NCI-H2196 treated with DMSO at 0.1 percent for 48 hours (cell line): ENCODE results near the gene NCBP3.
"Not testable (repeated sequence)": the region's sequence is repeated elsewhere in the genome, so short reads cannot be mapped to it uniquely, and the experiment has no call there.

Experiments
- DNase-seq: peaks from one replicate; lab custom pipeline; 2025; ENCODE audit not compliant: unreplicated experiment; lab: John Stamatoyannopoulos, UW

Gene NCBP3

GRCh38 chr17:3880983-3881382 lies 34.9 kb upstream of the NCBP3 start:
- no peak for DNase-seq

- DNase-seq: no peak
Measured at GRCh38 chr17:3879591-3880417, 33.8 kb upstream of the NCBP3 start.

- no peak for DNase-seq
Measured at GRCh38 chr17:3879186-3879585, 33.1 kb upstream of the NCBP3 start.

GRCh38 chr17:3877220-3877619 lies 31.2 kb upstream of the NCBP3 start:
- no peak for DNase-seq

- no peak for DNase-seq
Measured at GRCh38 chr17:3875317-3875716, 29.3 kb upstream of the NCBP3 start.

GRCh38 chr17:3873862-3874261 lies 27.8 kb upstream of the NCBP3 start:
- DNase-seq: no peak

GRCh38 chr17:3870871-3871306 lies 24.8 kb upstream of the NCBP3 start:
- DNase-seq: no peak

- no peak for DNase-seq
Measured at GRCh38 chr17:3867606-3868005, 21.6 kb upstream of the NCBP3 start.

GRCh38 chr17:3867106-3867505 lies 21.1 kb upstream of the NCBP3 start:
- no peak for DNase-seq

- DNase-seq: no peak
Measured at GRCh38 chr17:3866276-3866675, 20.2 kb upstream of the NCBP3 start.

GRCh38 chr17:3865176-3865575 lies 19.1 kb upstream of the NCBP3 start:
- no peak for DNase-seq

GRCh38 chr17:3864534-3864933 lies 18.5 kb upstream of the NCBP3 start:
- DNase-seq: no peak

GRCh38 chr17:3861761-3862681 lies 16.0 kb upstream of the NCBP3 start:
- DNase-seq: no peak

GRCh38 chr17:3860939-3861700 lies 15.1 kb upstream of the NCBP3 start:
- no peak for DNase-seq

- no peak for DNase-seq
Measured at GRCh38 chr17:3859940-3860339, 13.9 kb upstream of the NCBP3 start.

GRCh38 chr17:3857261-3858105 lies 11.4 kb upstream of the NCBP3 start:
- DNase-seq: no peak

- DNase-seq: not testable (repeated sequence)
Measured at GRCh38 chr17:3854204-3854603, 8.2 kb upstream of the NCBP3 start.

GRCh38 chr17:3852561-3852960 lies 6.5 kb upstream of the NCBP3 start:
- no peak for DNase-seq

GRCh38 chr17:3851461-3852100 lies 5.5 kb upstream of the NCBP3 start:
- no peak for DNase-seq
